Nephron (organoid): Measurements from ENCODE around the gene RNF14.
"Not testable (repeated sequence)": the region's sequence is repeated elsewhere in the genome, so short reads cannot be mapped to it uniquely, and the experiment has no call there.

Experiments used
- H3K27ac Mint-ChIP-seq, 3 experiments: 2 replicates each; pipeline ENCODE4 v1.8.0; 2020; ENCODE audit warnings: mixed read lengths in 3 of 3, mild to moderate bottlenecking in 2 of 3, moderate library complexity in 1 of 3
- H3K27me3 Mint-ChIP-seq: 2 replicates; pipeline ENCODE4 v1.8.0; 2021; ENCODE audit warnings: low read depth, mild to moderate bottlenecking, moderate library complexity, mixed read lengths
- H3K36me3 Mint-ChIP-seq: 2 replicates; pipeline ENCODE4 v1.8.0; 2020; ENCODE audit warnings: low read depth, mixed read lengths
- H3K4me1 Mint-ChIP-seq: 2 replicates; pipeline ENCODE4 v1.8.0; 2020; ENCODE audit warnings: mixed read lengths
- H3K4me3 Mint-ChIP-seq, 3 experiments: 2 replicates each; pipeline ENCODE4 v1.8.0; 2020; ENCODE audit warnings: mild to moderate bottlenecking in 3 of 3, mixed read lengths in 3 of 3, moderate library complexity in 2 of 3
- H3K9me3 Mint-ChIP-seq: 2 replicates; pipeline ENCODE4 v1.8.0; 2020; ENCODE audit warnings: mixed read lengths
- CTCF ChIP-seq, 3 experiments: fragments of 200-600 bp; sonication (generic); IDR thresholded peaks; one replicate each; pipeline ENCODE4 v1.5.0; 2021; ENCODE audit warnings: antibody characterized with exemption in 3 of 3; ENCODE audit not compliant: unreplicated experiment in 3 of 3

Gene RNF14, protein sequence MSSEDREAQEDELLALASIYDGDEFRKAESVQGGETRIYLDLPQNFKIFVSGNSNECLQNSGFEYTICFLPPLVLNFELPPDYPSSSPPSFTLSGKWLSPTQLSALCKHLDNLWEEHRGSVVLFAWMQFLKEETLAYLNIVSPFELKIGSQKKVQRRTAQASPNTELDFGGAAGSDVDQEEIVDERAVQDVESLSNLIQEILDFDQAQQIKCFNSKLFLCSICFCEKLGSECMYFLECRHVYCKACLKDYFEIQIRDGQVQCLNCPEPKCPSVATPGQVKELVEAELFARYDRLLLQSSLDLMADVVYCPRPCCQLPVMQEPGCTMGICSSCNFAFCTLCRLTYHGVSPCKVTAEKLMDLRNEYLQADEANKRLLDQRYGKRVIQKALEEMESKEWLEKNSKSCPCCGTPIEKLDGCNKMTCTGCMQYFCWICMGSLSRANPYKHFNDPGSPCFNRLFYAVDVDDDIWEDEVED

DNA sequence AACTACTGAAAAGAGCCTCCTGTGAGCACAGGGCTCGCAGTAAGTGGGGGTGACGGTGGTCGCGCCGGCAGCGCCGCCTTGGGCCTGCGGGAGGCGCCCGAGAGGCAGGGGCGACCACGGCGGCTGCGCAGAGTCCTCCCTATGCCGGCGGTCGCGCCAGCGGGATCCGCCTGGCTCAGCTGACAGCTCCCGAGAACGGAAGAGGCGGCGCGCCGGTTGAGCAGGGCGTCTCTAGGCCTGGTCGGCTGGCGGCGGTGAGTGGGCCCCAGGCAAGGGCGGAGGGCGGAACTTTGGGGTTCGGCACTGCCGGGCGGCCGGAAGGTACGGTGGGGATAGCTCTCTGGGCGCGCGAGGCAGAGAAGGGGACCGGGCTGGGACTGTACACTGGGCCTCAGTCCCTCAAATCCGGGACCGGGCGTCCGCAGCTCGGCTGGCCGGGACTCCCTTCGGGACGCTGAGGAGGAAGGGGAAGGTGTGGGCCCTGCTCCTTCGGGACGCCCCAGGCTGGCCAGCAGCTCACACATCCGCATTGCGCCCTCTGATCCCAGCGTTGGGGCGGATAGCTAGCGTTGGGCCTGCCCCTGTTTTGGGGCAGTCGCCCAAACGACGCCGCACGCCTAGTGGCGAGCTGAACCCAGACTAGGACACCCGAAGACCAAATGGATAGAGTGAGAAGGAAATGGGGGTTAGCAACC is at the start of gene RNF14:
RNF14 (plus strand) TSS at position 192 of the 695 bp plus-strand sequence. CDS start 4,484 bp downstream, outside the sequence.
- H3K27me3 Mint-ChIP-seq, result no peaks in the 10 kb centered on the region
- TF ChIP-seq CTCF (IDR thresholded peaks at IDR 0.05; ENCODE audit: unreplicated experiment in 3 of 3), result peak; percentile 98 to 100 (median 100)
- H3K27ac Mint-ChIP-seq, result peak within 1 kb of the TSS; percentile 96 to 99 (median 99)
- H3K9me3 Mint-ChIP-seq, result no peaks in the 10 kb centered on the region
- peak within 1 kb of the TSS; percentile 97 to 99 (median 99) for H3K4me3 Mint-ChIP-seq
- H3K4me1 Mint-ChIP-seq, result peaks cover 31% of the 10 kb centered on the region
- peaks cover 18% of the 10 kb centered on the region for H3K36me3 Mint-ChIP-seq

DNA sequence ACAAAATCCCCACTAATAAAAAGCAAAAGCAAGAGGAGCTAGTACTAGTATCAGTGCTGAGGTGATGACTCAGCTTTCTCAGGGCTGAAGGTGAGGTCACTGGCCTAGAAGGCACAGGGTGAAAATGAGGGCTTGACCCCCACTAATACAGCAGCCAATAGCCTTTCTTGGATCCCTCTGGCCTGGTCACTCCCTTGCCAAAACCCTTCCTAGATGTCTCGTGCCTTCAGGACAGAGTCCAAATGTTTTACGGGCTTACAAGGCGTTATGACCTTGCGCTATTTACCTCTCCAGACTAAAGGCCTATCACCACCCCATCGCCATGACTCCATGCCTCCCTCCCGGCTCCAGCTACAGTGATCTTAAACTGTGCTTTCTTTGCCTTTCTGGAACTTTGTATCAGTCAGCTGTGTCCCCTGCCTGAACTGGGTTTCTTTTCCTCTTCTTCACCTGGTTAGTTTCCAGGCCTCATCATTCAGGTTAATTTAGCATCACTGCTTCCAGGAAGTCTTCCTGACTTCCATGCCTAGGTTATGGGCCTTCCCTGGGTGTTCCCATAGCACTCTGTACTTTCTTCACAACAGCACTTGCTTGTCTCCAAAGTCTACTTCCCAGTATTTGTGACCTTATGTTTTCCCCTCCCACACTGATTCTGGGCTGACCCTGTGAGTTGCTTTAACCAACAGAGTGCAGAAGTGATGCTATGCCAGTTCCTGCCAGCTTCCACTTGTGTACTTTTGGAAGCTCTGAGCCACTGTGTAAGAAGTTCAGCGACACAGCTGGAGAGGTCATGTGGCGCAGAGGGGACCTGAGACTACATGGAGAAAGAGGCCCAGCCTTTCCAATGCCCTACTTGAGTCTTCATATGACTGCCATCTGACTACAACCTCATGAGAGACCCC is 49.4 kb upstream of the RNF14 start:
- Mint-ChIP-seq H3K27me3 (peaks cover 22% of the 10 kb centered on the region), H3K4me3 (no peak overlapping the region), H3K4me1 (peaks cover 18% of the 10 kb centered on the region), H3K36me3 (peaks cover 5% of the 10 kb centered on the region), H3K27ac (no peak overlapping the region), H3K9me3 (no peaks in the 10 kb centered on the region)
- no peak for TF ChIP-seq CTCF (IDR thresholded peaks at IDR 0.05; ENCODE audit: unreplicated experiment in 3 of 3)

GRCh38 chr5:141920771-141921170 is 48.1 kb upstream of the RNF14 start:
- Mint-ChIP-seq H3K27me3 (peaks cover 15% of the 10 kb centered on the region), H3K27ac (peak overlapping the region in 1 of 3 experiments; percentile 67), H3K4me1 (peaks cover 17% of the 10 kb centered on the region), H3K4me3 (peak overlapping the region; percentile 75 to 85 (median 79)), H3K36me3 (peaks cover 10% of the 10 kb centered on the region), H3K9me3 (no peaks in the 10 kb centered on the region)
- no peak for TF ChIP-seq CTCF (IDR thresholded peaks at IDR 0.05; ENCODE audit: unreplicated experiment in 3 of 3)

DNA sequence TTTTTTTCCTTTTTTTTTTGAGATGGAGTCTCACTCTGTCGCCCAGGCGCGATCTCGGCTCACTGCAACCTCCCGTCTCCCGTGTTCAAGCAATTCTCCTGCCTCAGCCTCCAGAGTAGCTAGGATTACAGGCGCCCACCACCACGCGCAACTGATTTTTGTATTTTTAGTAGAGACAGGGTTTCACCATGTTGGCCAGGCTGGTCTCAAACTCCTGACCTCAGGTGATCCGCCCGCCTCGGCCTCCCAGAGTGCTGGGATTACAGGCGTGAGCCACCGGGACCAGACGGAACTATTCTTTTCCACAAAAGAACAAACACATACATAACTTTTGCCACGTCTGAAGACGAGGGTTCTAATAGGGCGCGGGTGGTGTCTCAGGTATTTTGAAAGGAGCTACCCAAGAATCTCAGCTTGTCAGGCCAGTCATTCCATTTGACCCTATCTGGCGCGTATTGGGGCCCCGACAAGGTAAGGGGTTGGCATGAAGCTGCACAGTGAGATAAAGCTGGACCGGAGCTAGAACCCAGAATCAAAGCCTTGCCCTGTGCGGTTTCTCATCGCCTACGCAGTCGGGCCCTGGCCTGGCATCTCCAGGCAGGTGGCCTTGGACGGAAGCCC is 46.0 kb upstream of the RNF14 start:
- H3K4me1 Mint-ChIP-seq, result peaks cover 17% of the 10 kb centered on the region
- not testable (repeated sequence) for H3K27me3 Mint-ChIP-seq, H3K9me3 Mint-ChIP-seq
- H3K36me3 Mint-ChIP-seq, result peaks cover 27% of the 10 kb centered on the region
- peak overlapping the region; percentile 85 to 90 (median 88) for H3K4me3 Mint-ChIP-seq
- H3K27ac Mint-ChIP-seq, result peak overlapping the region; percentile 86 to 99 (median 93)

GRCh38 chr5:141923448-141924313 is 45.2 kb upstream of the RNF14 start, which contains the start of gene DELE1:
Gene DELE1, plus strand, starts transcription at chr5:141923871. Its CDS starts 71 bp downstream, at chr5:141923942.
- Mint-ChIP-seq H3K27me3 (no peaks in the 10 kb centered on the region), H3K4me1 (peaks cover 17% of the 10 kb centered on the region), H3K36me3 (peaks cover 32% of the 10 kb centered on the region), H3K9me3 (no peaks in the 10 kb centered on the region), H3K27ac (peak within 1 kb of the TSS; percentile 86 to 99 (median 93)), H3K4me3 (peak within 1 kb of the TSS; percentile 85 to 90 (median 88))
- no peak for TF ChIP-seq CTCF (IDR thresholded peaks at IDR 0.05; ENCODE audit: unreplicated experiment in 3 of 3)
